Skin of body (tissue), 2 donors: ENCODE measurements around the gene STXBP2. TPM values are rescaled to one million over a fixed set of nuclear protein-coding genes. Genes with fewer than 3 reads are reported as not detected.

Experiments
- DNase-seq: peaks from one replicate; lab custom pipeline; 2025; lab: John Stamatoyannopoulos, UW
- total RNA-seq: library from RNA; depleted of rRNA; stranded (reverse); fragments of >200 nt; gene quantifications from one replicate; pipeline ENCODE4 v1.2.3, GENCODE V29; 2014

Gene STXBP2
- 25.1 TPM for total RNA-seq

GRCh38 chr19:7636691-7637373 lies at the start of gene STXBP2:
Gene STXBP2, plus strand, starts transcription at chr19:7637110. Its CDS starts 40 bp downstream, at chr19:7637150.
- no peak for DNase-seq

GRCh38 chr19:7589822-7590221 lies 47.1 kb upstream of the STXBP2 start:
- DNase-seq, result no peak

DNA sequence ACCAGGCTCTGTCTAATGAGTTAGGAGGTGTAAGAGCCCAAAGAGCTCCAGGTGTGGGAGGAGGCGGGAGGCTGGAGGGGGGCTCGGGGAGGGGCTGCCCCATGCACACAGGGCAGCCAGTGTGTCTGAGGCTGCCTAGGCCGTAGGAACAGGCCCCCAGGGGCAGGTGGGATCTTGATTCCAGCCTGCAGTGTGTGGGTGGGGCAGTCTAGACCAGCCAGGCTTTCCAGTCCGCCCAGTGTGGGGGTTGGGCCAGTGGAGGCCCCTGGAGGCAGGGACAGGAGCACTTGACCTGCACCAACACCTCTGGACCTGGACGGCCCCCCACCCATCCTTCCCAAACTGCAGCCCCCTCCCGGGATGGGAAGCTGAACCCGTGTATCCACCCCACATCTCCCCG lies 46.7 kb upstream of the STXBP2 start:
- no peak for DNase-seq

GRCh38 chr19:7595466-7596133 lies 41.3 kb upstream of the STXBP2 start, which contains the start of gene CAMSAP3:
Gene CAMSAP3, plus strand, starts transcription at chr19:7595863. Its CDS starts 140 bp downstream, at chr19:7596003.
- DNase-seq, result no peak

- DNase-seq, result no peak
Measured at GRCh38 chr19:7596211-7596937, 40.5 kb upstream of the STXBP2 start.

DNA sequence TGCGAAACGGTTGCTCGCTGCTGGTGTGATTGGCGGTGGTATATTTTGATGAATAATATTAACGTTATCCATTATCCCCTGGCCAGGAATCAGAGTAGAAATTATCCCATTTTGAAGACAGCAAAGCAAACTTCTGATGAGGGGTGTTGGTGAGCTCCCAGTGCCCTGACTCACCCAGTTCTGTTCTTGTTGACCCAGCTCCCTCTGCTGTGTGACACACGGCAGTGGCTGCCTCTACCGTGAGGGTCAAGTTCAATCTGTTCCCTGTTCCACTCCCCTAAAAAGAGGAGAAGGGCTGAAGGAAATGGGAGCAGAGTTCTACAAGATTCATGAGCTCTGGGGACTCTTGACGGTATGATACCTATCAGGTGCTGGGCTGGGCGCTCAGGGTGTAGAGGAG lies 39.2 kb upstream of the STXBP2 start:
- DNase-seq, result no peak

GRCh38 chr19:7598180-7598579 lies 38.7 kb upstream of the STXBP2 start:
- no peak for DNase-seq

DNA sequence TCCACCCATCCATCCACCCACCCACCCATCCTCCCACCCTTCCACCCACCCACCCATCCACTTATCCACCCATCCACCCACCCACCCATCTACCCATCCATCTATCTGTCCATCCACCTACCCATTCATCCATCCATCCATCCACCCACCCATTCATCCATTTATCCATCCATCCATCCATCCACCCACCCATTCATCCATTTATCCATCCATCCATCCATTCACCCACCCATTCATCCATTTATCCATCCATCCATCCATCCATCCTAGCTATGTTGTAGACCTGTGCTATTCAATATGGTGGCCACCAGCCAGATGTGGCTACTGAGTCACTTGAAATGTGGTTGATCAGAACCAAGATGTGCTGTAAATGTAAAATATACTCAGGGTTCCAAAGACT lies 36.2 kb upstream of the STXBP2 start:
- DNase-seq, result no peak

GRCh38 chr19:7602240-7602934 lies 34.5 kb upstream of the STXBP2 start:
- no peak for DNase-seq

- no peak for DNase-seq
Measured at GRCh38 chr19:7602935-7603497, 33.9 kb upstream of the STXBP2 start.

GRCh38 chr19:7603919-7604318 lies 33.0 kb upstream of the STXBP2 start:
- DNase-seq, result no peak

DNA sequence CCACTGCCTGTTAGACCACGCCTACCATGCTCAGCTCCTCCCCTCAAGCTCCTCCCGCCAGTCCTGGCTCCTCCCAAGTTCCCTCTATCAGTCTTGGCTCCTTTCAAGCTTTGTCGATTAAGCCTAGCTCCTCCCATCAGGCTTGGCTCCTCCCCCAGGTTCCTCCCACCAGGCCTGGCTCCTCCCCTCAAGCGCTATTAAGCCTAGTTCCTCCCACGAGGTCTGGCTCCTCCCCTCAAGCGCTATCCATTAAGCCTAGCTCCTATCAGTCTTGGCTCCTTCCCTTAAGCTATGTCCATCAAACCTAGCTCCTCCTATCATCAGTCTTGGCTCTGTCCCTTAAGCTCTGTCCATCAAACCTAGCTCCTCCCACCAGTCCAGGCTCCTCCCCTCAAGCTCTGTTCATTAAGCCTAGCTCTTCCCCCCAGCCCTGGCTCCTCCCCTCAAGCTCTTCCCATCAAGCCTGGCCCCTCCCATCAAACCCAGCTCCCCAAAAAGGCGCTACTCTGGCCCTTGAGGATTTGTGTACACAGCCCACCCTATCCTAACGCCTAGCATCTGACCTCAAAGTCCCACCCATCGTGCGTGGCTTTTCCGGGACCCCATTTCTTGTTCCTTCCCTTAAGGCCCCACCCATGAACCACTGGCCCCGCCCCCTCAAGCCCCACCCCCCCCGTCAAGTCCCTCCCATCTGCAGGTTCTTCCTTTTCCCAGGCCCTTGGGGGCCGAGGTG lies 31.3 kb upstream of the STXBP2 start:
- DNase-seq, result no peak

DNA sequence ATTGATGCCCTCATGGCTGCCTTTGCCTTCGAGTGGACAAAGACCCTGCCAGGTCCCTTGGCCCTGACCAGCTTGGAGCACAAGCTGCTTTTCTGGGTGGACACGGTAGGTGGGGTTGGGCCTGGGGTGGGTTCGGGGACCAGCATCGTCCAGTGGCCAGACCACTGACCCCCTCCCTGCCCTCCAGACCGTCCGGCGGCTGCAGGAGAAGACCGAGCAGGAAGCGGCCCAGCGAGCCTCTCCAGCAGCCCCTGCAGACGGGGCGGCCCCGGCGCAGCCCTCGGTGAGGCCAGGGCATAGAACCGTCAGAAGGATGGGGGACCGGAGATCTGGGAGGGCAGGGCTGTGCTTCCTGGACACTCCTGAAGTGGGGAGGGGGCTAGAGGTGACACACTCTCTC lies 30.6 kb upstream of the STXBP2 start:
- DNase-seq, result no peak

- DNase-seq, result no peak
Measured at GRCh38 chr19:7607212-7607873, 29.6 kb upstream of the STXBP2 start.

DNA sequence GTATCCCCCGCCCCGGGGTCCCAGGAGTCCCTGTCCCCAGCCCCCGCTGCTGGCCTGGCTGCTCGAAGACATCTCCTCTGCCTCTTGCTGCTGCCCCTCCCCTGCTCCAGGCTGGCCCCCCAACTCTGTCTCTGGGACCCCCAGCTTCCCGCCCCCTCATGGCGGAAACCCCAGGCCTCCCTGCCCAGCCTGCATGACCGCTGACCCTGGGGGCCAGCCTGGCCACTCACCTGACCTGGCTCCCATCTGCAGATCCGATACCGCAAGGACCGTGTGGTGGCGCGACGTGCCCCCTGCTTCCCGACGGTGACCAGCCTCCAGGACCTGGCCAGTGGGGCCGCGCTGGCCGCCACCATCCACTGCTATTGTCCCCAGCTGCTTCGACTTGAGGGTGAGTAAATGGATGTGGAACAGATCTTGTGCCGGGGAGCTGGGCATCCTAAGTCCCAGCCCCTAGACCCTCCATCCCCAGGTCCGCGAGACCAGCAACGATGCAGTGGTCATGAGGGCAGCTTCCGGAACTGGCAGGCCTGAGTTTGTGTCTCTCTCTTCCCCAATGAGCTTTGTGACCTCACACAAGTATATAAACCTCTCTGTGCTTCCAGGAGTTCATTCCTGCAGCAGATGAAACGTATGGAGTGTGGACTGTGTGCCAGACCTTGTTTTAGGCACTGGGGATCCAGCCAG lies 28.9 kb upstream of the STXBP2 start:
- no peak for DNase-seq

DNA sequence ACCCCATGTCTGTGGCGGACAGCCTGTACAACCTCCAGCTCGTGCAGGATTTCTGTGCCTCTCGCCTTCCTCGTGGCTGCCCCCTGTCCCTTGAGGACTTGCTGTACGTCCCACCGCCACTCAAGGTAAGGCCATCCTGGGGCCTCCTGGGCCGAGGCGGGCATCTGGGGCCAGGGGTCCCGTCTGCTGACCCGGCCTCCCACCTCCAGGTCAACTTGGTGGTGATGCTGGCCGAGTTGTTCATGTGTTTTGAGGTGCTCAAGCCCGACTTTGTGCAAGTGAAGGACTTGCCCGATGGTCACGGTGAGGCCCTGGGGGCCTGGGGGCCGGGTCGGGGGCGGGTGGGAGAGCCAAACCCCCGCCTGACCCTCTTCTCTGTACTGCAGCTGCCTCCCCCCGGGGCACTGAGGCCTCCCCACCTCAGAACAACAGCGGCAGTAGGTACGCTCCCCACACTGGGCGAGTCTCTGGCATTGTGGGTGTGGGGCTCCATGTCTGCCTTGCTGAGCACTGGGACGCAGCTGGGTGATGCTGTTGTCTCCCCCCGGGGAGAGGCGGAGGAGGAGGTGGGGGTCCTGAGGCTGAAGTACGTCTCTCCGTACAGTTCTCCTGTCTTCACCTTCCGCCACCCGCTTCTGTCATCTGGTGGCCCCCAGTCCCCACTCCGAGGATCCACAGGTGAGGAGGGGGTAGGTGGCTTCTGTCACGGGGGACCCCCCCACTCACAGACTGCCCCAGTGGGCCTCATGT lies 26.2 kb upstream of the STXBP2 start:
- DNase-seq, result no peak

- DNase-seq, result no peak
Measured at GRCh38 chr19:7611541-7612279, 25.2 kb upstream of the STXBP2 start.
